Tibial nerve (tissue), 3 donors: ENCODE measurements around the gene BTRC.

Experiments
- CTCF ChIP-seq, 5 experiments: fragments of 200-600 bp in 3 of 5; fragments of 450-650 bp in 2 of 5; sonication (generic) in 3 of 5; IDR thresholded peaks; one replicate each; pipeline ENCODE4 v1.5.1; 2016 to 2019; ENCODE audit warnings: antibody characterized with exemption in 5 of 5, mild to moderate bottlenecking in 3 of 5, moderate library complexity in 2 of 5
- POLR2A ChIP-seq, 2 donors: fragments of 450-650 bp; IDR thresholded peaks; one replicate each; pipeline ENCODE4 v1.6.1; 2017; ENCODE audit warnings: antibody characterized with exemption in 2 of 2, mild to moderate bottlenecking in 2 of 2, moderate library complexity in 2 of 2

GRCh38 chr10:101576211-101576863 lies 222.4 kb downstream of the BTRC start:
- TF ChIP-seq CTCF (IDR thresholded peaks at IDR 0.05) (no peak), POLR2A (IDR thresholded peaks at IDR 0.05) (no peak)
